AG04449 (cell line): ENCODE data around the gene ZNF576.

Experiments used
- CTCF ChIA-PET: fragments of 350-600 bp; formaldehyde crosslinking; extraction: SDS; loops from one replicate; lab custom pipeline; 2021; ENCODE audit warnings: antibody characterized with exemption; lab: Yijun Ruan, JAX
- POLR2A ChIA-PET: fragments of 400-600, 350-600 bp; formaldehyde crosslinking; extraction: SDS; loops from one replicate; lab custom pipeline; 2020; ENCODE audit warnings: antibody characterized with exemption, inconsistent platforms; lab: Yijun Ruan, JAX
- DNase-seq: peaks from one replicate; pipeline ENCODE4 v3.0.0-alpha.2; 2010; ENCODE audit warnings: low read depth, low spot score
- H3K4me3 ChIP-seq: 2 replicates; pipeline ENCODE4 v1.5.1; 2011; ENCODE audit warnings: low read depth, mild to moderate bottlenecking, control low read depth, low read length
- TF ChIP-seq, protein P1 (sequence below): IDR thresholded peaks from one replicate; pipeline ENCODE4 v1.5.1; 2011; ENCODE audit warnings: mild to moderate bottlenecking, moderate library complexity, low read length, control low read depth, inconsistent platforms; ENCODE audit not compliant: insufficient read depth; ENCODE audit errors: missing control alignments

ZNF576 gene

DNA sequence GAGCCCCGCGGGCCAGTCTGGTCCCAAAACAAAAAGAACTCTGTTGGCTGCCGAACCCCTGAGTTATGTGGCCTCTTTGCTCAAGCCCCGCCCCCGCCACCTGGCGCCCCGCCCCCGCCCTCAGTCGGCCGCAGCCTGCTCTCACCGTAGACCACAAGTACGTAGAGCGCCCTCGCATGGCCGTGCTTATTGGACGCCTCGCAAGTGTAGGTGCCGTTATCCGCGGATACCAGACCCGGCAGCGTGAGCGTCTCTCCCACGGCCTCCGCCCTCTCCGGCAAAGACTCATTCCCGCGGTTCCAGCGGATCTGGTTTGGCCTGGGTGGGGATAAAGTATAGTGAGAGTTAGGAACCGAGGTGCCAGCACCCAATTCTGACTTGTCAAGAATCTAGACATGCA lies 28.5 kb downstream of the ZNF576 start:
- POLR2A ChIA-PET = no interaction called here
- no peak overlapping the region for H3K4me3 ChIP-seq
- TF ChIP-seq, protein P1, sequence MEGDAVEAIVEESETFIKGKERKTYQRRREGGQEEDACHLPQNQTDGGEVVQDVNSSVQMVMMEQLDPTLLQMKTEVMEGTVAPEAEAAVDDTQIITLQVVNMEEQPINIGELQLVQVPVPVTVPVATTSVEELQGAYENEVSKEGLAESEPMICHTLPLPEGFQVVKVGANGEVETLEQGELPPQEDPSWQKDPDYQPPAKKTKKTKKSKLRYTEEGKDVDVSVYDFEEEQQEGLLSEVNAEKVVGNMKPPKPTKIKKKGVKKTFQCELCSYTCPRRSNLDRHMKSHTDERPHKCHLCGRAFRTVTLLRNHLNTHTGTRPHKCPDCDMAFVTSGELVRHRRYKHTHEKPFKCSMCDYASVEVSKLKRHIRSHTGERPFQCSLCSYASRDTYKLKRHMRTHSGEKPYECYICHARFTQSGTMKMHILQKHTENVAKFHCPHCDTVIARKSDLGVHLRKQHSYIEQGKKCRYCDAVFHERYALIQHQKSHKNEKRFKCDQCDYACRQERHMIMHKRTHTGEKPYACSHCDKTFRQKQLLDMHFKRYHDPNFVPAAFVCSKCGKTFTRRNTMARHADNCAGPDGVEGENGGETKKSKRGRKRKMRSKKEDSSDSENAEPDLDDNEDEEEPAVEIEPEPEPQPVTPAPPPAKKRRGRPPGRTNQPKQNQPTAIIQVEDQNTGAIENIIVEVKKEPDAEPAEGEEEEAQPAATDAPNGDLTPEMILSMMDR = no peak
- CTCF ChIA-PET = no interaction called here
- DNase-seq = no peak

DNA sequence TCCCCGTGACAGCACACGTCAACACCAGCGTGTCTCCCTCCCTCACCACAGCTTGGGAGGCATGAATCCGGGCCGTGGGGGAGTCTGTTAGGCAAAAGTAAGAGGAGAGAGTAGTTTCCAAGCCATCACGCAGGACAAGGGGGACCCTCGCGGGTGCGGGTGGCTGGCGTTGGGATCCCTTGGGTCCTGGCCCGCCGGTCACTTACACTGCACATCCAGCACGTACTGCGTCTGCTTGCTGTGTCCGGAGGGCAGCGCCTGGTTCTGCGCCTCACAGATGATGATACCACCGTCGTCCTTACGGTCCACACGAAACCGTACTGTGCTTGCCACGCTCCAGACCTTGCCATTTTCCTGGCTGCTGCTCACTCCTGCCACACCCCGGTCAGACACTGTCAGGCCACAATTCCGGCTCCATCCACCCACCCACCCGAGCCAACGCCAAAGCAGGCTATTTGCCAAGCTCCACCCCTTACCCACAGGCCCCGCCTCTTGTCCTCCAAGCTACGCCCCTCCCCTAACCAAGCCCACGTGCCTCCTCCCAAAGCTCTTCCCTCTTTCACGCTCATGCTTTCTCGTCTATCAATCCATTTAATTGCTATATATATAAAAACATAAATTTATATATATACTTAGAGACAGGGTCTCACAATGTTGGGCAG lies 29.7 kb downstream of the ZNF576 start:
- DNase-seq = no peak
- POLR2A ChIA-PET = no interaction called here
- TF ChIP-seq, protein P1 = no peak
- CTCF ChIA-PET = no interaction called here
- H3K4me3 ChIP-seq = no peak overlapping the region

DNA sequence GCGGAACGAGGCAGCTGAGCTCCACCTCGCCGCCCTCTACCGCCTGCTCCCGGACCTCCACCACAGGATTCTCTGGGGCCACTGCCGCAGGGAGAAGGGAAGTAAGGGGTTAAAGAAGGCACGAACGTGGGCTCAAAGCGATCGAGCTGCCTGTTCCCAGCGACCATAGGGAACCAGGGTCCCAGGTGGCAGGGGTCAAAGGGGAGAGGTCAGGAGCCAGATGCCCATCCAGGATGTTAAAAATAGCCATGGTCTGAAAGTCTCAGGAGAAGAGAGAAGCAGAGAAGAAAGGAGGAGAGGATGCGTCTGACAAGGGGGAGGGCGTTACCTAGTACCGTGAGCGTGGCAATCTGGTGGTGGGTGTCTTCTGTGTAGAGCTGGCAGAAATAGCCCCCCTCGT lies 30.4 kb downstream of the ZNF576 start:
- no peak overlapping the region for H3K4me3 ChIP-seq
- CTCF ChIA-PET = no interaction called here
- POLR2A ChIA-PET = no interaction called here
- DNase-seq = no peak
- TF ChIP-seq, protein P1 = no peak

DNA sequence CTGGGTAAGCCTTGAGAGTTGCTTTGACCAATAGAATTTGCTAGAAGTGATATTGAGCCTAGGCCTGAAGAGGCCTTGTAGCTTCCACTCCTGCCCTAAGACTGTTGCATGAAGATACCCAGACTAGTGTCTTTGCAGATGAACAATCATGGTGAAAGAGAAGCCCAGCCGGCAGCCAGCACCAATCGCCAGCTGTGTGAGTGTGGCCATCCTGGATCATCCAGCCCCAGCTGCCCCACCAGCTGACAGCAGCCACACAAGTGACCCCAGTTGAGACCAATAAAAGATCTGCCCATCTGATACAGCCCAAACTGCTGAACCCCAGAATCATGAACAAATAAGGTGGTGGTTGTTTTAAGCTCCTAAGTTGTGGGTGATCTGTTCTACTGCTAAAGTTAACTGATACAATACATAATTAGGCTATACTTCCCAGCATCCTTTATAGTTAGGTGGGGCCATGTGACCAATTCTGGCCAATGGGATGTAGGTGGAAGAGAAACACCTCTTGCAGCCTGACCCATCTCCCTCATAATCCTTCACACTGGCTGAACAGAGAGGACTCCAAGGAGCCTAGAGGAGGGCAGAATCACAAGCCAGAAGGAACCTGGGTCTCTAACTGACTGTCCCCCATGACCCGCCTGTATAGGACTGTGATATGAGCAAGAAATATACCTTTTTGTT lies 32.4 kb downstream of the ZNF576 start:
- H3K4me3 ChIP-seq = no peak overlapping the region
- DNase-seq = no peak
- TF ChIP-seq, protein P1 = no peak
- POLR2A ChIA-PET = no interaction called here
- CTCF ChIA-PET = interaction anchor here (0.8 to 1.5 kb wide), 2 partner anchors 24 to 34 kb away, joined by 3 to 4 read pairs; no protein-coding TSS in a partner anchor

DNA sequence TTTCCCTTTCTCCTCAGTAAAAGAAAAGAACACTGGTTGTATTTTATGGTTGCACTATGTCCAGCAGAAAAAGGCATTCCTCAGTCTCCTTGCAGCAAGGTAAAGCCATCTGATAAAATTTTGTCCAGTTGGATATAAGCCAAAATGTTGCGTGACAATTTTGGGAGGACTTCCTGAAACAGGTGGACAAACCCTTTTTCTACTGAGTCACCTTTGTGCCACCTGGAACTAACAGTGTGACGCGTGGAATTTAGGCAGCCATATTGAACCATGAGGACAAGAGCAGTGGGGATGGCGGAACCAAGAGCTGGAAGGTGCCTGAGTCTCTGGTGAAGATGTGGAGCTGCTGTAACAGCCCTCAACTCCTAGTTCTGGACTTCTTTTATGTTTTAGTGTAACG lies 35.1 kb downstream of the ZNF576 start:
- no peak for DNase-seq
- ChIA-PET POLR2A (no interaction called here), CTCF (no interaction called here)
- no peak overlapping the region for H3K4me3 ChIP-seq
- TF ChIP-seq, protein P1 = no peak

DNA sequence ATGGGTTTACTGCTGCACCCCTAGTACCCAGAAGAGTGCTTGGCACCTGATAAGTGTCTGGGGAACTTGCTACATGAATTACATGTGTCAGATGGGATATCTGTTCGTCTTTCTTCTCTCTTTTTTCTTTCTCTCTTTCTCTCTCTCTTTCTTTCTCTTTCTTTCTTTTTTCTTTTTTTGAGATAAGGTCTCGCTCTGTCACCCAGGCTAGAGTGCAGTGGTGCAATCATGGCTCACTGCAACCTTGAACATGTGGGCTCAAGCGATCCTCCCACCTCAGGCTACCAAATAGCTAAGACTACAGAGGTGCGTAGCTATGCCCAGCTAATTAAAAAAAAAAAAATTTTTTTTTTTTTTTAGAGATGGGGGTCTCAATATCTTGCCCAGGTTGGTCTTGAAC lies 37.1 kb downstream of the ZNF576 start:
- ChIA-PET CTCF (interaction anchor here (1.0 to 2.3 kb wide), 3 partner anchors 12 to 39 kb away, joined by 3 to 5 read pairs (median 3); no protein-coding TSS in a partner anchor), POLR2A (no interaction called here)
- DNase-seq = no peak
- TF ChIP-seq, protein P1 = no peak
- no peak overlapping the region for H3K4me3 ChIP-seq
